GM12878 (cell line): ENCODE data around the gene CCM2. TPM values are rescaled to one million over a fixed set of nuclear protein-coding genes. Genes with fewer than 3 reads are reported as not detected.

Source experiments
- BCL11A ChIP-seq: IDR thresholded peaks from 2 replicates; pipeline ENCODE4 v1.6.1; 2011; ENCODE audit warnings: low read depth, low read length
- BMI1 ChIP-seq: fragments of 450-650 bp; IDR thresholded peaks from 2 replicates; pipeline ENCODE4 v1.6.1; 2016; ENCODE audit warnings: mild to moderate bottlenecking, moderate library complexity, borderline replicate concordance
- CBFB ChIP-seq: IDR thresholded peaks from 2 replicates; pipeline ENCODE4 v1.6.1; 2016; ENCODE audit warnings: antibody characterized with exemption, low read depth
- CHD2 ChIP-seq: IDR thresholded peaks from 2 replicates; pipeline ENCODE4 v1.6.1; 2011; ENCODE audit warnings: low read depth, low read length, improper control_type of control experiment, borderline replicate concordance
- CREM ChIP-seq: IDR thresholded peaks from 2 replicates; pipeline ENCODE4 v1.6.1; 2014; ENCODE audit warnings: antibody characterized with exemption, low read depth
- ELK1 ChIP-seq: IDR thresholded peaks from 2 replicates; pipeline ENCODE4 v1.6.1; 2012; ENCODE audit warnings: low read depth, low read length, improper control_type of control experiment
- EZH2 ChIP-seq: IDR thresholded peaks from 2 replicates; pipeline ENCODE4 v1.6.1; 2012; ENCODE audit warnings: low read depth, mild to moderate bottlenecking, control low read depth, inconsistent platforms, low read length, borderline replicate concordance; ENCODE audit not compliant: control insufficient read depth
- GABPA ChIP-seq: IDR thresholded peaks from 2 replicates; pipeline ENCODE4 v1.6.1; 2014; ENCODE audit warnings: antibody characterized with exemption, low read depth, mild to moderate bottlenecking, inconsistent platforms
- HCFC1 ChIP-seq: fragments of 150-350 bp; IDR thresholded peaks from 2 replicates; pipeline ENCODE4 v1.6.1; 2014; ENCODE audit warnings: low read length
- IRF4 ChIP-seq: IDR thresholded peaks from 2 replicates; pipeline ENCODE4 v1.6.1; 2011; ENCODE audit warnings: low read depth, low read length
- IRF5 ChIP-seq: fragments of 450-650 bp; IDR thresholded peaks from 2 replicates; pipeline ENCODE4 v1.6.1; 2017; ENCODE audit warnings: borderline replicate concordance
- MTA2 ChIP-seq: fragments of 450-650 bp; IDR thresholded peaks from 2 replicates; pipeline ENCODE4 v1.6.1; 2016; ENCODE audit warnings: low read depth, mild to moderate bottlenecking, moderate library complexity
- NBN ChIP-seq: fragments of 450-650 bp; IDR thresholded peaks from 2 replicates; pipeline ENCODE4 v1.6.1; 2016
- NFYA ChIP-seq: IDR thresholded peaks from 2 replicates; pipeline ENCODE4 v1.6.1; 2011; ENCODE audit warnings: low read depth, mild to moderate bottlenecking, low read length, improper control_type of control experiment, borderline replicate concordance
- NKRF ChIP-seq: fragments of 450-650 bp; conservative IDR thresholded peaks from 2 replicates; pipeline ENCODE4 v1.6.1; 2017; ENCODE audit warnings: mild to moderate bottlenecking, moderate library complexity
- NR2C2 ChIP-seq: IDR thresholded peaks from 2 replicates; pipeline ENCODE4 v1.6.1; 2011; ENCODE audit warnings: borderline replicate concordance, low read depth; ENCODE audit not compliant: control insufficient read depth, insufficient read length
- POLR2A ChIP-seq: IDR thresholded peaks from 2 replicates; pipeline ENCODE4 v1.6.1; 2011; ENCODE audit warnings: low read depth, mild to moderate bottlenecking, low read length
- POLR2AphosphoS2 ChIP-seq: IDR thresholded peaks from 2 replicates; pipeline ENCODE4 v1.6.1; 2011; ENCODE audit warnings: low read depth, mild to moderate bottlenecking, low read length, improper control_type of control experiment, moderate library complexity
- RAD21 ChIP-seq: IDR thresholded peaks from 2 replicates; pipeline ENCODE4 v1.6.1; 2011; ENCODE audit warnings: mild to moderate bottlenecking, low read depth, low read length, moderate library complexity; ENCODE audit not compliant: insufficient read depth
- RB1 ChIP-seq: fragments of 450-650 bp; formaldehyde crosslinking; IDR thresholded peaks from 2 replicates; pipeline ENCODE4 v1.6.1; 2017; ENCODE audit warnings: mild to moderate bottlenecking, borderline replicate concordance
- SIN3A ChIP-seq: IDR thresholded peaks from 2 replicates; pipeline ENCODE4 v1.6.1; 2012; ENCODE audit warnings: low read depth, low read length, improper control_type of control experiment
- SIX5 ChIP-seq: IDR thresholded peaks from 2 replicates; pipeline ENCODE4 v1.6.1; 2011; ENCODE audit warnings: mild to moderate bottlenecking, low read depth, low read length, moderate library complexity; ENCODE audit not compliant: severe bottlenecking
- SMAD1 ChIP-seq: fragments of 450-650 bp; IDR thresholded peaks from 2 replicates; pipeline ENCODE4 v1.6.1; 2018; ENCODE audit warnings: mild to moderate bottlenecking, low read depth; ENCODE audit not compliant: partially characterized antibody
- ZNF274 ChIP-seq: IDR thresholded peaks from one replicate; pipeline ENCODE4 v1.8.0; 2011; ENCODE audit not compliant: insufficient read length, insufficient read depth
- ZNF384 ChIP-seq: IDR thresholded peaks from 2 replicates; pipeline ENCODE4 v1.6.1; 2012; ENCODE audit warnings: low read depth, mild to moderate bottlenecking, low read length, improper control_type of control experiment, borderline replicate concordance
- ZZZ3 ChIP-seq: IDR thresholded peaks from 2 replicates; pipeline ENCODE4 v1.6.1; 2011; ENCODE audit warnings: low read depth; ENCODE audit not compliant: control insufficient read depth, insufficient read length
- polyA plus RNA-seq, 11 experiments: library from polyadenylated mRNA; depleted of rRNA in 4 of 11; unstranded in 6 of 11; stranded (reverse) in 5 of 11; fragments of >200 nt; fragmentation: Nextera tagmentation in 4 of 11; fragmentation: Illumina TruSeq in 1 of 11; extraction: Ambion mirVana in 4 of 11; extraction: Trizol in 1 of 11; gene quantifications; 1 replicate in 1 of 11; 2 replicates in 10 of 11; pipeline versions ENCODE4 v1.2.1 to v1.2.3, GENCODE V29; 2011 to 2016; ENCODE audit warnings: inconsistent platforms in 2 of 11, missing spikeins in 2 of 11, low read depth in 1 of 11
- total RNA-seq, 4 experiments: library from RNA; depleted of rRNA in 3 of 4; stranded (reverse); fragments of >200 nt in 3 of 4; fragmentation: Illumina TruSeq in 1 of 4; extraction: Trizol in 1 of 4; gene quantifications; 2 replicates each; pipeline versions ENCODE4 v1.2.1 to v1.2.3, GENCODE V29; 2013 to 2021
- TF ChIP-seq, protein P1 (sequence below): fragments of 450-650 bp; IDR thresholded peaks from 2 replicates; pipeline ENCODE4 v1.6.1; 2014; ENCODE audit warnings: mild to moderate bottlenecking

The CCM2 gene
- total and polyA plus RNA-seq, 10 of the 15 experiments (the other 5 are each of a cell fraction or from before 2014, with no cell fraction given) = 1.00 to 82.3 (median 48.7) TPM

DNA sequence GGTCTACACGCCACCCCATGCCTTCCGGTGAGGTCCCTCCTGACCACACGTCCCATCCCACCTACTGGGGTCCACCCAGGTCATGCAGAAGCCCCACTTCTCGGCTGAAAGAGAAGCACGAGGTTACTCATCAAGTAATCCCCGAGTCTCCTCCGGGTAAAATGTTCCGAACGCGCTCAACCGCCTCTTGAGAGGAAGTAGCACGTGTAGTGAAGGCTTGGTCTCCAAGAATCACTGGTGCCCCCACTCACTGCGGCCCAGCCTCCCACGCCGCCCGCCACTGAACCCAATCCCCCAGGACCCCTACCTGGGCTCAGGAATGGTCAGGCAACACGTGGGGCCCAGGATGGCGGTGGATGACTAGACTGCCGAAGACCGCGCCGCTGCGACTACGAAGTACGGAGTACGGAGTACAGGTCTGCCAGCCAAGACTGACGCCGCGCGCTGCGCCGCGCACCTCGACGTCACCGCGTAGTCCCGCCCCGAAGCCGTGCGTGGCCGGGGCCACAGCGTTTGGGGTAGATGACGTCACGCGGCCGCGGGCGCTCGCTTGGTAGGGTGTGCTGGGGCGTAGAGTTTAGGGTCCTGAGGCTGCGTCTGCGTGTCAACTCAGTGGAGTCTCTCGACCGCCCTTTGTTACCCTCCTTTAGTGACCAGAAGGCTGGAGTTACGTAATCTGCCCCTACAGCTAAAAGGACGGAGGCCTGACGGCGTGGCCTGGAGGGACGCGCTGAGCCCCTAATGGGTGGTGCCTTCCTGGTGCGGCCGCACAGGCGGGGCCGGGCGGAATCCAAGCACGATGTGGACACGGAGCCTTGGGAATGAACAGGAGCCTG, 13.6 kb upstream of the CCM2 start (continued):
- TF ChIP-seq HCFC1 (peak; percentile 33; the same call in 1 of the 2 replicates), NKRF (peak; percentile 95), ELK1 (no peak), ZZZ3 (no peak), EZH2 (no peak), IRF5 (no peak), ZNF384 (no peak), IRF4 (peak; percentile 30; the same call in 1 of the 2 replicates), SIX5 (no peak), CREM (peak; percentile 98), CHD2 (no peak; the same call in none of the 2 replicates), POLR2A (peak; percentile 100), GABPA (no peak), MTA2 (no peak), RB1 (peak; percentile 85; the same call in 1 of the 2 replicates), CBFB (peak; percentile 93; the same call in 1 of the 2 replicates), BMI1 (no peak), ZNF274 (no peak), NBN (peak; percentile 100), SMAD1 (peak; percentile 70), SIN3A (peak; percentile 31; the same call in 1 of the 2 replicates), BCL11A (0 out of 2 replicates have a peak, but pooled peaks have one; percentile 34), RAD21 (no peak), POLR2AphosphoS2 (peak; percentile 96), NR2C2 (no peak), NFYA (no peak)
- TF ChIP-seq, protein P1, sequence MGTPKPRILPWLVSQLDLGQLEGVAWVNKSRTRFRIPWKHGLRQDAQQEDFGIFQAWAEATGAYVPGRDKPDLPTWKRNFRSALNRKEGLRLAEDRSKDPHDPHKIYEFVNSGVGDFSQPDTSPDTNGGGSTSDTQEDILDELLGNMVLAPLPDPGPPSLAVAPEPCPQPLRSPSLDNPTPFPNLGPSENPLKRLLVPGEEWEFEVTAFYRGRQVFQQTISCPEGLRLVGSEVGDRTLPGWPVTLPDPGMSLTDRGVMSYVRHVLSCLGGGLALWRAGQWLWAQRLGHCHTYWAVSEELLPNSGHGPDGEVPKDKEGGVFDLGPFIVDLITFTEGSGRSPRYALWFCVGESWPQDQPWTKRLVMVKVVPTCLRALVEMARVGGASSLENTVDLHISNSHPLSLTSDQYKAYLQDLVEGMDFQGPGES = no peak
